Pancreas (tissue), 10 donors: Measurements from ENCODE around the gene KCNC1. TPM values are rescaled to one million over a fixed set of nuclear protein-coding genes. Genes with fewer than 3 reads are reported as not detected.

Experiments
- ATAC-seq, 4 donors: fragments of 200-7000 bp; cut with Tn5 transposase; one replicate each; pipeline versions ENCODE4 v1.8.0 to v1.9.1; 2020; ENCODE audit warnings: mild to moderate bottlenecking in 4 of 4, moderate library complexity in 4 of 4
- DNase-seq, 6 donors: peaks; one replicate each; pipeline ENCODE4 v3.0.0-alpha.2; 2020
- FAIRE-seq: peaks from 2 replicates; lab custom pipeline; 2012; peaks lifted over from hg19 to GRCh38; lab: Jason Lieb, UNC
- H3K27ac ChIP-seq, 4 donors: fragments of 200-600 bp; sonication (generic); 1 replicate in 3 of 4; 2 replicates in 1 of 4; pipeline versions ENCODE4 v1.5.0 to v1.8.0; 2020
- H3K27me3 ChIP-seq, 4 donors: fragments of 200-600 bp; one replicate each; pipeline ENCODE4 v1.8.0; 2021
- H3K36me3 ChIP-seq, 3 donors: fragments of 200-600 bp; sonication (generic) in 1 of 3; one replicate each; pipeline versions ENCODE4 v1.5.0 to v1.8.0; 2020 to 2021
- H3K4me1 ChIP-seq, 3 donors: fragments of 200-600 bp; one replicate each; pipeline ENCODE4 v1.8.0; 2021
- H3K4me3 ChIP-seq, 4 donors: fragments of 200-600 bp; sonication (generic) in 2 of 4; one replicate each; pipeline versions ENCODE4 v1.5.0 to v1.8.0; 2020 to 2021
- H3K9me3 ChIP-seq, 4 donors: fragments of 200-600 bp; one replicate each; pipeline ENCODE4 v1.8.0; 2021
- CTCF ChIP-seq, 4 donors: fragments of 200-600 bp; sonication (generic) in 3 of 4; IDR thresholded peaks; one replicate each; pipeline versions ENCODE4 v1.5.0 to v1.8.0; 2021; ENCODE audit warnings: antibody characterized with exemption in 4 of 4
- WGBS, 2 donors: extraction: QIAGEN DNeasy Blood & Tissue Kit; methylation state at CpG; one replicate each; pipeline ENCODE4 v1.1.7; 2013; 5-methylcytosine and 5-hydroxymethylcytosine counted together
- intact Hi-C, 3 donors: fragments of 100-400 bp; cut with DNase I; formaldehyde crosslinking; loops; one replicate each; pipeline versions ENCODE4 v1.11.1 to v1.14.2; 2022
- polyA plus RNA-seq, 2 donors: library from polyadenylated mRNA; stranded (reverse); fragments of 200-250 nt; gene quantifications; one replicate each; pipeline ENCODE4 v1.2.3, GENCODE V29; 2013
- total RNA-seq, 6 donors: library from RNA; stranded (reverse); fragmentation: NEBNext Ultra II Directional in 4 of 6; extraction: Animal tissue kit (Norgen Biotek cat#: 25700) in 4 of 6; gene quantifications; one replicate each; pipeline versions ENCODE4 v1.2.1 to v1.2.4, GENCODE V29; 2021 to 2023
- donor health status: healthy with polysubstance abuse.
- donor health status: DM: no; HTN: no; CAD: no; lungs with moderate emphysema.
- donor health status: DM: no; HTN: no; CAD: no.
- donor health status: control.
- donor health status: control.
- donor health status: Bipolar disorder and iron deficiency.
- donor health status: DM: yes; HTN: yes; CAD: no.
- donor health status: DM: no; HTN: no; CAD: no.
- donor health status: DM: no; HTN: no; CAD: no.
- donor health status: DM: yes; HTN: yes; CAD: no.

Gene KCNC1
- total and polyA plus RNA-seq, 8 donors: 0.05 to 0.82 (median 0.37) TPM

- Histone ChIP-seq H3K36me3 (no peaks in the 10 kb centered on the region), H3K9me3 (no peaks in the 10 kb centered on the region), H3K27ac (no peak overlapping the region), H3K27me3 (peaks cover 0 to 3% (median 0%) of the 10 kb centered on the region in 4 donors), H3K4me3 (no peak overlapping the region), H3K4me1 (no peaks in the 10 kb centered on the region)
- ATAC-seq (no peak), FAIRE-seq (no peak), DNase-seq (no peak)
- TF ChIP-seq CTCF (IDR thresholded peaks at IDR 0.05): no peak
- 36 to 37% methylated on average over 10 of the region's 10 CpGs for WGBS, 2 donors
- intact Hi-C loops: no loop called here
These were observed 42.6 kb upstream of the KCNC1 start for GRCh38 chr11:17691976-17692375.

GRCh38 chr11:17692931-17693330, 41.6 kb upstream of the KCNC1 start:
- Histone ChIP-seq H3K27me3 (peaks cover 0 to 8% (median 0%) of the 10 kb centered on the region in 4 donors), H3K4me3 (no peak overlapping the region), H3K27ac (no peak overlapping the region), H3K4me1 (no peaks in the 10 kb centered on the region), H3K36me3 (no peaks in the 10 kb centered on the region), H3K9me3 (no peaks in the 10 kb centered on the region)
- TF ChIP-seq CTCF (IDR thresholded peaks at IDR 0.05): no peak
- no peak for DNase-seq
- 65 to 75% methylated on average over 7 of the region's 7 CpGs for WGBS, 2 donors
- no peak for FAIRE-seq
- ATAC-seq: no peak
- intact Hi-C loops: no loop called here

- intact Hi-C loops: no loop called here
- Histone ChIP-seq H3K27ac (no peak overlapping the region), H3K27me3 (peaks cover 0 to 8% (median 0%) of the 10 kb centered on the region in 4 donors), H3K4me3 (no peak overlapping the region), H3K36me3 (no peaks in the 10 kb centered on the region), H3K9me3 (no peaks in the 10 kb centered on the region), H3K4me1 (no peaks in the 10 kb centered on the region)
- ATAC-seq (no peak), DNase-seq (no peak), FAIRE-seq (no peak)
- 50 to 63% methylated on average over 4 of the region's 4 CpGs for WGBS, 2 donors
- TF ChIP-seq CTCF (IDR thresholded peaks at IDR 0.05): no peak
These were observed 41.0 kb upstream of the KCNC1 start for GRCh38 chr11:17693531-17693930.

- Histone ChIP-seq H3K4me3 (no peak overlapping the region), H3K36me3 (no peaks in the 10 kb centered on the region), H3K27me3 (peaks cover 0 to 8% (median 0%) of the 10 kb centered on the region in 4 donors), H3K9me3 (no peaks in the 10 kb centered on the region), H3K4me1 (no peaks in the 10 kb centered on the region), H3K27ac (no peak overlapping the region)
- FAIRE-seq: no peak
- DNase-seq: no peak
- ATAC-seq: no peak
- no peak for TF ChIP-seq CTCF (IDR thresholded peaks at IDR 0.05)
- intact Hi-C loops: no loop called here
- 77 to 86% methylated on average over 10 of the region's 10 CpGs for WGBS, 2 donors
These were observed 40.0 kb upstream of the KCNC1 start for GRCh38 chr11:17694494-17695110.
